Esophagus muscularis mucosa (tissue), 3 donors: Measurements from ENCODE around the gene MAPK8.

Experiments used
- CTCF ChIP-seq, 3 experiments: fragments of 200-600 bp in 2 of 3; fragments of 450-650 bp in 1 of 3; sonication (generic) in 2 of 3; IDR thresholded peaks; one replicate each; pipeline ENCODE4 v1.5.1; 2017 to 2019; ENCODE audit warnings: antibody characterized with exemption in 3 of 3, mild to moderate bottlenecking in 2 of 3, moderate library complexity in 1 of 3
- POLR2A ChIP-seq: fragments of 450-650 bp; IDR thresholded peaks from one replicate; pipeline ENCODE4 v1.6.1; 2017; ENCODE audit warnings: antibody characterized with exemption, moderate library complexity, mild to moderate bottlenecking, low read depth
- POLR2AphosphoS5 ChIP-seq, 2 donors: sonication (generic); formaldehyde crosslinking; IDR thresholded peaks; one replicate each; pipeline ENCODE4 v1.6.1; 2017; ENCODE audit warnings: antibody characterized with exemption in 2 of 2

GRCh38 chr10:48437546-48437945, 131.1 kb downstream of the MAPK8 start:
- TF ChIP-seq POLR2A (no peak), CTCF (IDR thresholded peaks at IDR 0.05) (no peak), POLR2AphosphoS5 (IDR thresholded peaks at IDR 0.05) (no peak)
